Smooth muscle cell of the coronary artery (primary cell): ENCODE data around the gene IL21R. TPM values are rescaled to one million over a fixed set of nuclear protein-coding genes. Genes with fewer than 3 reads are reported as not detected.

ENCODE experiments used
- total RNA-seq: library from RNA; depleted of rRNA; stranded (reverse); fragments of >200 nt; gene quantifications from 2 replicates; pipeline ENCODE4 v1.2.3, GENCODE V29; 2014; ENCODE audit warnings: low replicate concordance

Gene IL21R
- total RNA-seq, result under 0.01 and 1.9 TPM in 2 replicates

DNA sequence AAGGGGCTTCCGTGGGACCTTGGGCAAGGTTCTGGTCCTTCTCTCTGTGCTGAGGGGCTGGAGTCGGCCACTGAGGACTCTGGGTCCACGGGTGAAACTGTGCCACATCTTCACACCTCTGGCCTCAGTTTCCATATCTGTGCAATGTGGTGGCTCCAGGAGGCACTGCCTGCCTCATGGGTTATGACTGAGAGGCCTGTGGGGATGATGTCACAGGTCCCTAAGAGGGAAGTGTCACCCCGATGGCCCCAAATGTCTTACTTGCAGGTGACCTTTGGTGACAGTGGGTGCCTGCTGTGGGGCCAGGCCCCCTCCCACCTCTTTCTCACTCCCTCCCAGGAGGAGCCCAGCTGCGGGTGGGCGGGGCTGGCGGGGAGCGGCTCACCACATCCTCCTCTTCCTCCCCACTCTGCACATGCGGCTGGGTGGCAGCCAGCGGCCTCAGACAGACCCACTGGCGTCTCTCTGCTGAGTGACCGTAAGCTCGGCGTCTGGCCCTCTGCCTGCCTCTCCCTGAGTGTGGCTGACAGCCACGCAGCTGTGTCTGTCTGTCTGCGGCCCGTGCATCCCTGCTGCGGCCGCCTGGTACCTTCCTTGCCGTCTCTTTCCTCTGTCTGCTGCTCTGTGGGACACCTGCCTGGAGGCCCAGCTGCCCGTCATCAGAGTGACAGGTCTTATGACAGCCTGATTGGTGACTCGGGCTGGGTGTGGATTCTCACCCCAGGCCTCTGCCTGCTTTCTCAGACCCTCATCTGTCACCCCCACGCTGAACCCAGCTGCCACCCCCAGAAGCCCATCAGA lies at the start of gene IL21R:
Gene IL21R (plus strand): TSS at position 407 of the 801 bp plus-strand sequence. CDS start 27,898 bp downstream, outside the sequence.

Other genes starting within 250 kb of the IL21R start
- gene KDM8, start 198.6 kb upstream of the IL21R start, total RNA-seq, result 1.2 and 4.1 TPM in 2 replicates
- 118 and 205 TPM in 2 replicates for gene NSMCE1, start 133.4 kb upstream of the IL21R start, total RNA-seq
- gene IL4R, start 88.2 kb upstream of the IL21R start, total RNA-seq, result 13.0 and 41.9 TPM in 2 replicates
- 62.8 and 126 TPM in 2 replicates for gene GTF3C1, start 147.7 kb downstream of the IL21R start, total RNA-seq
- 16.5 and 20.0 TPM in 2 replicates for gene KATNIP, start 148.0 kb downstream of the IL21R start, total RNA-seq